Stimulated activated CD4-positive, alpha-beta T cell treated with anti-CD3 and anti-CD28 coated beads, Interleukin-2, amount 100 ng/mL, for 24 hours (primary cell): ENCODE data around the gene ACTR5.
A peak's percentile ranks its signal among the peaks of the same experiment; 100 is the strongest.
"Not testable (repeated sequence)": the region's sequence is repeated elsewhere in the genome, so short reads cannot be mapped to it uniquely, and the experiment has no call there.

Experiments used
- DNase-seq, 2 donors: peaks; one replicate each; pipeline ENCODE4 v3.0.0-alpha.2; 2020

The ACTR5 gene

GRCh38 chr20:38769376-38770295 is 21.4 kb downstream of the ACTR5 start:
- no peak for DNase-seq

GRCh38 chr20:38770546-38770945 is 22.3 kb downstream of the ACTR5 start:
- no peak for DNase-seq

GRCh38 chr20:38770970-38771369 is 22.7 kb downstream of the ACTR5 start:
- no peak for DNase-seq

DNA sequence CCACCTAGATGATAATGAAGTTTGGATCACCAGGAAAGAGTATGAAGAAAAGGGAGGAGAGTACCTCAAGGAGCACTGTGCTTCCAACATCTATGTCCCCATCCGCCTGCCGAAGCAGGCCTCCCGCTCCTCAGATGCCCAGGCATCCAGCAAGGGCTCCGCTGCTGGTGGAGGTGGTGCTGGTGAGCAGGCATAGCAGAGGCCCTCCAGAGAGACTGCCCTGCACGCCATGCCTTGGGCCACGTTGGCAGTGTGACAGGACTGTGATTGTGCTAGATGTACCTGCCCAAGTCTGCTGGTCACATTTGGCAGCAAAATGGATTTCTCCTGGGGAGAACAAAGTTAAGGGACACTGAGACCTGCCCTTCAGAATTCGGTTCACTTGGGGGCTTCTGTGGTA is 23.4 kb downstream of the ACTR5 start:
- DNase-seq = no peak

DNA sequence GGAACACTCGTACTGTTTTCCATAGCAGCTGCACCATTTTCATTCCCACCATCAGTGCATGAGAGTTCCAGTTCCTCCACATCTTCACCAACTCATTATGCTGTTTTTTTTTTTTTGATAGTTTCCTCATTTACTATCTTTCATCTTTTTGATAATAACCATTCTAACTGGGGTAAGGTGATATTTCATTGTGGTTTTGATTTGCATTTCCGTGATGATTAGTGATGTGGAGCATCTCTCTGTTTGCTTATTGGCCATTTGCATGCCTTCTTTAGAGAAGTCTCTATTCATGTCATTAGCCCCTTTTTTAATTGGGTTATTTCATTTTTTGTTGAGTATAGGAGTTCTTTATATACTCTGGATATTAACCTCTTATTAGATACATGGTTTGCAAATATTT is 25.9 kb downstream of the ACTR5 start:
- DNase-seq = no peak

DNA sequence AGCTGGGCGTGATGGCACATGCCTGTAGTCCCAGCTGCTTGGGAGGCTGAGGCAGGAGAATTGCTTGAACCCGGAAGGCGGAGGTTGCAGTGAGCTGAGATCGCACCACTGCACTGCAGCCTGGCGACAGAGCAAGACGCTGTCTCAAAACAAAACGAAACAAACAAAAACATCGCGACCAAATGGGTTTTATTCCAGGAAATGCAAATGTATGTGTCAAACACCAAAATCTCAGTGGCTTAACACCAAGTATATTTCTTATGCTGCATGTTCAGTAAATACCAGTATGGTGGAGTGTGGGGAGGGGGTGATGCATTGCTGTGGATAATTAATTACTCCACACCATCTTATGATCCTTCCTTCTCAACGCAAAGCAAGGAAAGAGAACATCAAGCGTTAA is 28.1 kb downstream of the ACTR5 start:
- DNase-seq = no peak

- DNase-seq = no peak
These were observed 31.2 kb downstream of the ACTR5 start for GRCh38 chr20:38779247-38780097.

- no peak for DNase-seq
These were observed 34.0 kb downstream of the ACTR5 start for GRCh38 chr20:38782275-38782674.

DNA sequence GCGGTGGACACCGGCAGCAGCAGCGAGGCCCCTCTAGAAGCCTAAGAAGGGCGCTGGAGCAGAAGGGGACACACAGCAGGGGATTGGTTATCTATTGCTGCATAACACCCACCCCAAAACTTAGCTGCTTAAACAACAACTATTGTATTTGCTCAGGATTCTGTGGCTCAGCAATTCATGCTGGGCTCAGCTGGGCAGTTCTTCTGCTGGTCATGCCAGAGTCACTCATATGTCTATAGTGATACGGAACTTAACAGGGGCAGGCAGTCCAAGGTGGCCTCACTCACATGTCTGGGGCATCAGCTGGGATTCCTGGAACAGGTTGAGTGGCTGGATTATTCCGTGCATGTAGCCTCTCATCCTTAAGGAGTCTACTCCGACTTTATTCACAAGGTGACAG is 39.6 kb downstream of the ACTR5 start:
- no peak for DNase-seq

- no peak for DNase-seq
These were observed 41.4 kb downstream of the ACTR5 start for GRCh38 chr20:38789503-38790199.

GRCh38 chr20:38790200-38791053 is 42.2 kb downstream of the ACTR5 start:
- DNase-seq = peak in 1 of 2 donors; percentile 49

DNA sequence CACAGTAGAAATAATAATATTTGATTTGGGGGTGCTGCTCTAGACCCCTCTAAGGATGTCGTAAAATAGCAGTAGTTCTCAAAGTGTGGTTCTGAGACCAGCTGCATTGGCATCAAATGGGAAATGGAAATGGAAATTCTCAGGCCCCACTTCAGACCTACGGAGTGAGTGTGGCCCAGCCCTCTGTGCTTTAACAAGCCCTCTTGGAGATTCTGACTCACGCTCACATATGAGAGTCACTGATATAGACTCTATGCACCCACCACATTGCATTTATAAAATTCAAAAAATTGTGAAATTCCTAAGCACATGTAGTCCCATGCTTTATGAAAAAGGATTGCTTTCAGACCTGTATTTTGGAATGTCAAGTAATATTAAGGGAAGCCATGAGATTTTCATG is 43.0 kb downstream of the ACTR5 start:
- DNase-seq = no peak

DNA sequence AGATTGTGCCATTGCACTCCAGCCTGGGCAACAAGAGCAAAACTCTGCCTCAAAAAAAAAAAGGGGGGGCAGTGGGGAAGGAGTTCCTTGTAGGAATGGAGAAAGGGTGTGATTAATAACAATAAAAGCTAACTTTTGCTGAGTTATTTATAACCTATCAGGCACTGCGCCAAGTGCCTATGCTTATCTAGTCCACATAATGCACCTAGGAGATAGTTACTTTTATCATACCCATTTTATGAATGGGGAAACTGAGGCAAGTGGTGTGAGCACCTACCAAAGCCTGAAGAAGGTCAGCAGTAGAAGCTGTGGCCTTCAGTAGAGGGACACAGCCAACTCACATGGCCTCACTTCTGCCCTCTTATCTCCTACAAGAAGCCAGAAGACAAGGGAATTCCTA is 43.7 kb downstream of the ACTR5 start:
- no peak for DNase-seq

DNA sequence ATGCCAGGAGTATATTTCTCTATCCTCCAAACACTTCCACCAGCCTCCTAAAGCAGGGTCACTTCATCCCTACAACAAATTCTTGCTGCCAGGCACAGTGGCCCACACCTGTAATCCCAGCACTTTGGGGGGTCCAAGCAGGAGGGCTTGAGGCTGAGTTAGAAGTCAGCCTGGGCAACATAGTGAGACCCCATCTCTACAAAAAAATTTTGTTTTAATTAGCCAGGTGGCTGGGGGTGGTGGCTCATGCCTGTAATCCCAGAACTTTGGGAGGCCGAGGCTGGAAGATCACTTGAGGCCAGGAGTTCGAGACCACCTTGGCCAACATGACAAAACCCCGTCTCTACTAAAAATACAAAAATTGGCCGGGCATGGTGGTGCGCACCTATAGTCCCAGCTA is 45.8 kb downstream of the ACTR5 start:
- DNase-seq = not testable (repeated sequence)

GRCh38 chr20:38798266-38798665 is 50.0 kb downstream of the ACTR5 start:
- DNase-seq = no peak

- no peak for DNase-seq
These were observed 50.9 kb downstream of the ACTR5 start for GRCh38 chr20:38799203-38799602.

- DNase-seq = no peak
These were observed 52.6 kb downstream of the ACTR5 start for GRCh38 chr20:38800882-38801281.

DNA sequence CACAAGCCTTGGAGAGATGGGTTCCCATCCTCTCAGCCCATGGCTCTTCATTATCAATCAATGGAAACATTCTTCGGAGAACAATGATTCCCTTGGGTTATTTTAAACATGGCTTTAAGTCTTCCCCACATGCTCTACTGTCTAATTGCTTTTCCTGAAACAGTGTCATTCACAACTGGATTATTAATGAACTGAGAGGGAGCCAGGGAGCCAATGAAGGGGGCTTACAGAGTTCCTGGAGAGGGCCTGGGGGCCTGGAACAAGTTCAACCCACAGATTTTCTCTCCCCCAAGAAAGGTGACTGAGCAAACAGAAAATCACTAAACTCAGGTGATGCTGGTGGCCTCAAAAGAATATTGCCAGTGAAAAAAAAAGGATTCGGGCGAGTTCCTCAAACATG is 56.0 kb downstream of the ACTR5 start:
- DNase-seq = no peak

GRCh38 chr20:38804682-38805501 is 56.6 kb downstream of the ACTR5 start:
- peak; percentile 59 to 67 for DNase-seq

GRCh38 chr20:38805502-38805957 is 57.3 kb downstream of the ACTR5 start, which contains the start of gene PPP1R16B:
Gene PPP1R16B, plus strand, starts transcription at chr20:38805697. Its CDS starts 30,229 bp downstream, at chr20:38835926.
- peak; percentile 78 to 86 for DNase-seq
